Psoas muscle (tissue), 8 donors: ENCODE data around the gene LIMK2. TPM values are rescaled to one million over a fixed set of nuclear protein-coding genes. Genes with fewer than 3 reads are reported as not detected.
A peak's percentile ranks its signal among the peaks of the same experiment; 100 is the strongest.

ENCODE experiments used
- ATAC-seq, 4 donors: fragments of 200-7000 bp; cut with Tn5 transposase; one replicate each; pipeline ENCODE4 v1.9.1; 2020; ENCODE audit warnings: moderate library complexity in 3 of 4, mild to moderate bottlenecking in 2 of 4
- DNase-seq, 2 donors: peaks; one replicate each; pipeline ENCODE4 v3.0.0-alpha.2; 2020
- H3K27ac ChIP-seq: fragments of 200-600 bp; one replicate; pipeline ENCODE4 v1.8.0; 2022
- H3K27me3 ChIP-seq, 3 donors: fragments of 200-600 bp in 1 of 3; one replicate each; pipeline versions ENCODE4 v1.6.1 to v1.8.0; 2013 to 2022; ENCODE audit warnings: low read length in 2 of 3, mild to moderate bottlenecking in 2 of 3, moderate library complexity in 1 of 3; ENCODE audit not compliant: insufficient read depth in 3 of 3
- H3K36me3 ChIP-seq, 2 donors: fragments of 200-600 bp in 1 of 2; one replicate each; pipeline versions ENCODE4 v1.6.1 to v1.8.0; 2013 to 2022; ENCODE audit warnings: low read depth in 1 of 2, mild to moderate bottlenecking in 1 of 2, moderate library complexity in 1 of 2; ENCODE audit not compliant: insufficient read depth in 1 of 2
- H3K4me1 ChIP-seq: fragments of 200-600 bp; one replicate; pipeline ENCODE4 v1.8.0; 2022
- H3K4me3 ChIP-seq: fragments of 200-600 bp; one replicate; pipeline ENCODE4 v1.8.0; 2022; ENCODE audit warnings: mild to moderate bottlenecking
- H3K9me3 ChIP-seq: fragments of 200-600 bp; one replicate; pipeline ENCODE4 v1.8.0; 2022
- CTCF ChIP-seq: fragments of 200-600 bp; IDR thresholded peaks from one replicate; pipeline ENCODE4 v1.8.0; 2022; ENCODE audit warnings: antibody characterized with exemption
- WGBS, 3 donors: extraction: QIAGEN DNeasy Blood & Tissue Kit; methylation state at CpG; one replicate each; pipeline versions ENCODE4 v1.1.6 to v1.1.7; 2013; 5-methylcytosine and 5-hydroxymethylcytosine counted together
- intact Hi-C, 2 donors: fragments of 100-400 bp; cut with DNase I; formaldehyde crosslinking; loops; one replicate each; pipeline versions ENCODE4 v1.11.0 to v1.14.2; 2022
- polyA plus RNA-seq, 3 donors: library from polyadenylated mRNA; stranded (reverse); fragments of 200-250 nt; gene quantifications; one replicate each; pipeline ENCODE4 v1.2.3, GENCODE V29; 2013
- total RNA-seq, 4 donors: library from RNA; stranded (reverse); fragmentation: NEBNext Ultra II Directional in 2 of 4; extraction: Animal tissue kit (Norgen Biotek cat#: 25700) in 2 of 4; gene quantifications; one replicate each; pipeline versions ENCODE4 v1.2.1 to v1.2.4, GENCODE V29; 2021 to 2023
- donor health status: healthy with polysubstance abuse.
- donor health status: DM: no; HTN: no; CAD: no; lungs with moderate emphysema.
- donor health status: Bipolar disorder and iron deficiency.
- donor health status: healthy.
- donor health status: DM: yes; HTN: yes; CAD: no.
- donor health status: DM: no; HTN: no; CAD: no.
- donor health status: DM: no; HTN: no; CAD: no.
- donor health status: DM: yes; HTN: yes; CAD: no.

The LIMK2 gene
- total and polyA plus RNA-seq, 7 donors = 4.0 to 73.5 (median 12.5) TPM

GRCh38 chr22:31284281-31285155 is 72.4 kb downstream of the LIMK2 start:
- intact Hi-C loops = no loop called here

GRCh38 chr22:31286360-31287255 is 74.5 kb downstream of the LIMK2 start:
- no peaks in the 10 kb centered on the region for H3K9me3 ChIP-seq
- H3K27me3 ChIP-seq = no peaks in the 10 kb centered on the region
- H3K36me3 ChIP-seq = peaks cover 3 to 82% of the 10 kb centered on the region in 2 donors
- no peak for DNase-seq
- peak overlapping the region; percentile 27 for H3K27ac ChIP-seq
- no peak overlapping the region for H3K4me3 ChIP-seq
- WGBS, 3 donors = 77 to 80% (median 78%) methylated on average over 8 of the region's 8 CpGs
- no peak for TF ChIP-seq CTCF
- peaks cover 17% of the 10 kb centered on the region for H3K4me1 ChIP-seq
- ATAC-seq = no peak
- intact Hi-C loops = no loop called here

More at GRCh38 chr22:31284281-31285155, 72.4 kb downstream of the LIMK2 start:
- DNase-seq (no peak), ATAC-seq (no peak)
- Histone ChIP-seq H3K4me1 (peaks cover 10% of the 10 kb centered on the region), H3K27me3 (no peaks in the 10 kb centered on the region), H3K4me3 (no peak overlapping the region), H3K36me3 (peaks cover 3 to 100% of the 10 kb centered on the region in 2 donors), H3K27ac (no peak overlapping the region), H3K9me3 (no peaks in the 10 kb centered on the region)
- 22 to 43% (median 29%) methylated on average over 3 of the region's 3 CpGs for whole genome bisulfite sequencing, 3 donors
- no peak for TF ChIP-seq CTCF

GRCh38 chr22:31287818-31288495 is 75.9 kb downstream of the LIMK2 start:
- peaks cover 3 to 68% of the 10 kb centered on the region in 2 donors for H3K36me3 ChIP-seq
- H3K27me3 ChIP-seq = no peaks in the 10 kb centered on the region

More at GRCh38 chr22:31287818-31288495, 75.9 kb downstream of the LIMK2 start:
- H3K27ac ChIP-seq = peak overlapping the region; percentile 98
- no peak for DNase-seq
- TF ChIP-seq CTCF = no peak
- intact Hi-C loops = no loop called here
- no peak for ATAC-seq
- H3K4me3 ChIP-seq = no peak overlapping the region
- 90 to 92% (median 91%) methylated on average over 6 of the region's 6 CpGs for WGBS, 3 donors
- peaks cover 26% of the 10 kb centered on the region for H3K4me1 ChIP-seq
- no peaks in the 10 kb centered on the region for H3K9me3 ChIP-seq
